Esophagus muscularis mucosa (tissue), 3 donors: ENCODE measurements around the gene VSIG8.

Experiments
- CTCF ChIP-seq, 3 experiments: fragments of 200-600 bp in 2 of 3; fragments of 450-650 bp in 1 of 3; sonication (generic) in 2 of 3; IDR thresholded peaks; one replicate each; pipeline ENCODE4 v1.5.1; 2017 to 2019; ENCODE audit warnings: antibody characterized with exemption in 3 of 3, mild to moderate bottlenecking in 2 of 3, moderate library complexity in 1 of 3
- POLR2A ChIP-seq: fragments of 450-650 bp; IDR thresholded peaks from one replicate; pipeline ENCODE4 v1.6.1; 2017; ENCODE audit warnings: antibody characterized with exemption, moderate library complexity, mild to moderate bottlenecking, low read depth

- TF ChIP-seq CTCF (IDR thresholded peaks at IDR 0.05) (no peak), POLR2A (no peak)
These were observed 36.9 kb downstream of the VSIG8 start for GRCh38 chr1:159825564-159825963.
